HG03097 (cell line): Measurements from ENCODE around the gene FASN.

Experiments
- ATAC-seq: cut with Tn5 transposase; IDR thresholded peaks from one replicate; pipeline ENCODE4 v1.9.1; 2021; ENCODE audit not compliant: unreplicated experiment, low FRiP score

The FASN gene

GRCh38 chr17:82089723-82090548 lies 8.1 kb downstream of the FASN start:
- ATAC-seq, result no peak

DNA sequence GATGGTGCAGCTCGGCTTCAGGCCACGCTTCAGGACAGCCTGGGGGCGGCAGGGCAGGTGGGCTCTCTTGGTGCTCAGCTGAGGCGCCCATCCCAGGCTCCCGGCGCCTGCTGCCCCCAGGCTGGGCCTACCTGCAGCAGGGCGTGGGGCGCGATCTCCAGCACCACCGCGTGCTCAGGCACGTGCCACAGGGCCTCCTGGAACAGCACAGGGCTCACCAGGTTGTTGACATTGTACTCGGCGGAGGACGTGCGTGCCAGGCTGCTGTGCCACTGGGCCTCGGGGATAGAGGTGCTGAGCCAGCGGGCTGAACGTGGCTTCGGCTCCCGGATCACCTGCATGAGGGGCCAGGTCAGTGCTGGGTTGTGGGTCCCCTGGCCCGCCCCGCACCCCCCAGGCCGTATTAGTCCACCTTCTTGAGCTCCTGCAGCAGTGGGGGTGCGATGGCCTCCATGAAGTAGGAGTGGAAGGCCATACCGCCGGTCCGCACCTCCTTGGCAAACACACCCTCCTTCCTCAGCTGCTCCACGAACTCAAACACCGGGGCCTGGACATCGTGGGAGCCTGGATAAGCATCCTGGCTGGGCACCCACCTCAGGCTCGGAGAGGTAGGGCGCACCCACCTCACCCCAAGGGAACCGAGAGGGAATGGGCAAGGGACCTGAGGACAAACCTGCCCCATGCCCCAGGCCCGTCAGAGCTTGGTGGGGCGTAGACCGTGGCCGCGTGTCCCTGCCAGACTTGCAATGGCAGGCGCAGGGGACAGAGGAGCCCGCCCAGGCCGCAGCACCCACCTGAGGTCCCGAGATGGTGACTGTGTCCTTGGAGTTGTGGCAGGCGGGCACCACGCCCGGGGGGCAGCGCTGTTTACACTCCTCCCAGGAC lies 9.0 kb downstream of the FASN start:
- no peak for ATAC-seq

- no peak for ATAC-seq
Measured at GRCh38 chr17:82087961-82088837, 9.8 kb downstream of the FASN start.

DNA sequence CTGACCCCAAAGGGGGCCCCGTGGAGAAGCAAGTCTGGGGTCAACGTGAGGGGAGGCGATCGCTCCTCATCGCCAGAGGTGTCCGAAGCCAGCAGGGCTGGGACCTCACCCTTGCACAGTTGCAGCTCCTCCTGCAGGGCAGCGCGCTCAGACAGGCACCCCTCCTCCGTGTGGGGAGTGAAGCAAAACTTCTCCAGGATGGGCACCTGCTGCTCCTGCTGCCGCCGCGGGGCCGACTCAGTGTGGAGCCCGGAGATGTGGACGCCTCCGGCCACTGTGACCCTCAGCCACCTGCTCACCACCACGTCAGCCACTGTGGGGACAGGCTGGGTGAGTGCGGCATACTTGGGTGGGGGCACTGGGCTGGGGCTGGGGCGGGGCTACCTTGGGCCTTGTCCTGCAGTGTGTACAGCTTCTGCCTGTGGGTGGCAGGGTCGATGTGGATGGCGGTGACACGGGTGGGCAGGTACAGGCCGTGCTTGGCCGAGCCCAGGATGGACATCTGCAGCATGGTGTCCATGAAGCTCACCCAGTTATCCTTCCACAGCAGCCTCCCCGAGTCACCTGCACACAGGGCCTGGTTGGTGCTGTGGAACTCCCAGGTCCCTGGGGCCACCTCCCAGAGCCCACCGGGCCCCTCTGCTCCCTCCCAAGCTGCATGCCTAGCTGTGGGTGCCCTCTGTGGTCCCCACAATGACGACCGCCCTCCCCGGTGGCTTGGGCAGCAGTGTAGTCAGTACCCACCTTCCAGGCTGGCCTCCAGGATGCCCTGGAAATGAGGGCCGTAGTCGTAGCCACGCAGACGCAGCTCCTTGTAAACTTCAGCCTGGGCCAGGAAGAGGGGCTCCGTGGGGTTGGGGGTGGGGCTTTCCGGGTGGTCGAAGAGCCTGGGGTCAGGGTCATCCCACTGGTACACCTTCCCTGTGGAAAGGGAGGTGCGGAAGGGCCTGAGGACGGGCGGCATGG lies 10.8 kb downstream of the FASN start:
- no peak for ATAC-seq

DNA sequence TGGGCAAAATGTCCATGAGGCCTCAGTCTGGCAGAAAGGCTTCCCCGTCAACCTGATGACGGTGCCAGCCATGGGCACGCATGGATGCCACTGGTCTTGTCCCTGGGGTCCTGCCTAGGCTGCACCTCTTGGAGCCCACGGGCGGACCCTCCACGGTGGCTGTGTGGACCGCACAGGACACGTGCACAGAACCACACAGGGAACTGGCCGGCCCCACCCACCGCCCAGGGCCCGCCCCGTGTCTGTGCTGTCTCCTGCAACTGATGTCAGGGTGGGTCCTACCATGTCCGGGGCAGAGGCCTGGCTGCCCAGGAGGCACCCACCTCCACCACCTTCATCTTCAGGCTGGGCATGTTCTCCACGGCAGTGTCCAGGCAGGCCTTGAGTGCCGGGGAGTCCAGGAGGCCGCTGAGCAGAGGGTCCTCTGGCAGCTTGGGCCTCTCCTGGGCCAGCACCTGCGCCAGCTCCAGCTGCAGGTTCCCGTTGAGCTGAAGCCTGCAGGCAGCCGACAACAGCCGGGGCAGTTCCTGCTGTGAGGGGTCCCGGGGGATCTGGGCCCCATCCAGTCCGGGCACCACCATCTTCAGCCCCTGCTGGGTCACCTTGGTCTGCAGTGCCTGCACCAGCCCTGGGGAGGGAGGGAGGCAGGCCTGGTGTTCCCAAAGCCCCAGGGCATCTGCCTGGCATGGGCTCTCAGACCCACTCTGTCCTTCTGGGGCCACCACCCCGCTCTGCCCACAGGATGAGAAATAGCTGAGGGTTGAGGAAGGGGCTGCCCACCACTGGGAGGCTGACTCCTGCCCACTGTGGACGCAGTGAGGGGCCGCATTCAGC lies 11.9 kb downstream of the FASN start:
- no peak for ATAC-seq

GRCh38 chr17:82085031-82085861 lies 12.8 kb downstream of the FASN start:
- ATAC-seq, result no peak

GRCh38 chr17:82084373-82085030 lies 13.5 kb downstream of the FASN start:
- no peak for ATAC-seq

- no peak for ATAC-seq
Measured at GRCh38 chr17:82083533-82084359, 14.3 kb downstream of the FASN start.

DNA sequence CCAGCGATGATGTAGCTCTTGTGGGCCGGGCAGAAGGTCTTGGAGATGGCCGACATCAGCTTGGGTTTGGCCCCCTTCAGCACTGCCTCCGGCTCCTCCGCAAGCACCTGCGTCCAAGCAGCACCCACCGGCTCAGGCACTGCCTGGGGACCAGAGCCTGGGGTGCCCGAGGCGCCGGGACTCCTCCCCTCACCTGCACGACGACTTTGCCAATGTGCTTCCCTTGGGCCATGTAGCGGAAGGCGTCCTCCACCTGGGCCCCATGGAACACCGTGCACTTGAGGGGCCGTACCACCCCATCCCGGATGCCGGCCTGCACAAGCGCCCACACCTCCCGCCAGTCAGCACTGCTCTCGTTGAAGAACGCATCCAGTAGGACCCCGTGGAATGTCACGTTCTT lies 15.0 kb downstream of the FASN start:
- ATAC-seq, result no peak

DNA sequence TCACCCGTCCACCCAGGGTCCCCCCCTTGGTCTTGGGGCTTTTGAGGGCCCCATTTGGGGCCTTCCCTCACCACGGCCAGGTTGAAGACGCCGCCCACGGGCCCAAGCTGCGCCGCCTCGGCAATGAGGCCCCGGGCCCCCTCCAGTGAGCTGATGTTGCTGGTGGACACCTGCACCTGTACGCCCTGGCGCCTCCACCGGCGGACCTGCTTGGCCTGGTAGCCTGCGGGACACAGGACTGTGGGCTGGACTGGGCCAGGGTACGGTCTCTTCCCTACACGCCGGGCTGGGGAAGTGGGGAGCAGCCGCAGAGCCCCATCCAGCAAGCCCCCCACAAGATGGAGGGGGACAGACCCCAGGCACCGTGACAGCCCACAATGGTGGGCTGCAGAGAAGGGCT lies 15.6 kb downstream of the FASN start:
- ATAC-seq, result no peak

DNA sequence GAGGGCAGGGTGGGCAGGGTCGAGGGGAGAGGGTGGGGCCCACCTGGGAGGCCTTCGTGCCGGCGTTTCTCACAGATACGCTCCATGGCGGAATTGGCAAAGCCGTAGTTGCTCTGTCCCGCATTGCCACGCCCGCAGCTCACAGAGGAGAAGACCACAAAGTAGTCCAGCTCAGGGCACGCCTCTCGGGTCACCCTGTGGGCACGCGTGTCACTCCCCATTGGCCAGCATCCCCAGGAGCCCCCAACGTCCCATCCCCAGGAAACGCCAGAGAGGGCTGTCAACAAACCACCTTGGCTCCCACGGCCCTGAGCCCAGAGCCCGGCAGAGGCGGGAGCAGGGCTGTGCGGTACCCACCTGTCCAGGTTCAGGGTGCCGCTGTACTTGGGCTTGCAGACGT lies 16.1 kb downstream of the FASN start:
- no peak for ATAC-seq

GRCh38 chr17:82081546-82081945 lies 16.5 kb downstream of the FASN start:
- ATAC-seq, result no peak

DNA sequence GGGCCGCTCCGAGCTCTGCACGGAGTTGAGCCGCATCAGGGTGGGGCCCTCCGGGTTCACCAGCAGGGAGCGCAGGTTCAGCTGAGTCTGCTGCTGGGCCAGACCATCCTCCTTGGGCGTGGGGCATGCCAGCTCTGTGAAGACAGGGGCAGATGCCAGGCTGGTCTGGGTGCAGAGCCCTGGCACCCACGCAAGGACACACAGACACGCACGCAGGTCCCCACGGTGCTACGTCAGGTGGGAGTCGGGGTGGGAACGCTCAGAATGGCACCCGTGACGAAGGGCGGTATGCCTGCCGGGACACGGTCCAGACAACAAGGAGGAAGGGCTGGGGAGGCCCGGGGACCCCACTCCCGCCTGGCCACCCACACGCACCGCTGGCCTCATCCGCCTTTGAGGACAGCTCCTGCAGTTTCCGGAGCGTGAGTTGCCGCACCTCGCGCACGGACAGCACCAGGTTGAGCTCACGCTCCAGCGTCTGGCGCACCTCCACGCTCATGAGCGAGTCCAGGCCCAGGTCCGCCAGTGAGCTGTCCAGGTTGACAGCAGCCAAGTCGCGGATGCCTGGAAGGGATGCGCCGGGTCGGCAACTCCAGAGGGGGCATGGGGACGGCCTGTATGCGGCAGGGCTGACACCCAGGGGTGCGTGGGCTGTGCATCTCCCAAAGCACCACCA lies 17.1 kb downstream of the FASN start:
- no peak for ATAC-seq

GRCh38 chr17:82080048-82080788 lies 17.8 kb downstream of the FASN start:
- ATAC-seq, result no peak

GRCh38 chr17:82079001-82079677 lies 18.9 kb downstream of the FASN start:
- no peak for ATAC-seq
